H9 (cell line): ENCODE measurements around the gene HES6. TPM values are rescaled to one million over a fixed set of nuclear protein-coding genes. Genes with fewer than 3 reads are reported as not detected.

Experiments
- DNase-seq: peaks from one replicate; pipeline ENCODE4 v3.0.0-alpha.2; 2017
- H2AFZ ChIP-seq: one replicate; pipeline ENCODE4 v1.6.1; 2013; ENCODE audit warnings: mild to moderate bottlenecking, low read length, control low read depth, moderate library complexity
- H2AK5ac ChIP-seq: 2 replicates; pipeline ENCODE4 v1.6.1; 2013; ENCODE audit warnings: low read length, control low read depth, mixed read lengths; ENCODE audit not compliant: insufficient read length
- H2BK120ac ChIP-seq: one replicate; pipeline ENCODE4 v1.6.1; 2013; ENCODE audit warnings: low read depth, mild to moderate bottlenecking, low read length, control low read depth, inconsistent platforms; ENCODE audit not compliant: poor library complexity, severe bottlenecking
- H2BK12ac ChIP-seq: 2 replicates; pipeline ENCODE4 v1.6.1; 2013; ENCODE audit warnings: low read length, control low read depth, mixed read lengths, low read depth; ENCODE audit not compliant: insufficient read length
- H2BK15ac ChIP-seq: 2 replicates; pipeline ENCODE4 v1.6.1; 2013; ENCODE audit warnings: low read depth, low read length, control low read depth
- H2BK20ac ChIP-seq: one replicate; pipeline ENCODE4 v1.6.1; 2013; ENCODE audit warnings: low read depth, mild to moderate bottlenecking, low read length, control low read depth, inconsistent platforms; ENCODE audit not compliant: poor library complexity, severe bottlenecking
- H2BK5ac ChIP-seq: 2 replicates; pipeline ENCODE4 v1.6.1; 2013; ENCODE audit warnings: low read length, control low read depth, mixed read lengths; ENCODE audit not compliant: insufficient read length
- H3K14ac ChIP-seq: 2 replicates; pipeline ENCODE4 v1.6.1; 2013; ENCODE audit warnings: low read length, control low read depth; ENCODE audit not compliant: insufficient read depth
- H3K18ac ChIP-seq: 2 replicates; pipeline ENCODE4 v1.6.1; 2013; ENCODE audit warnings: low read depth, mild to moderate bottlenecking, mixed read lengths, low read length, control low read depth; ENCODE audit not compliant: insufficient read length
- H3K23ac ChIP-seq: 2 replicates; pipeline ENCODE4 v1.6.1; 2013; ENCODE audit warnings: low read length, control low read depth, mixed read lengths, low read depth; ENCODE audit not compliant: insufficient read length
- H3K23me2 ChIP-seq: 2 replicates; pipeline ENCODE4 v1.6.1; 2013; ENCODE audit warnings: low read depth, mild to moderate bottlenecking, mixed read lengths, low read length, control low read depth; ENCODE audit not compliant: insufficient read length, poor library complexity, severe bottlenecking
- H3K27ac ChIP-seq: 2 replicates; pipeline ENCODE4 v1.5.1; 2013; ENCODE audit warnings: low read length, control low read depth, mixed read lengths, low read depth; ENCODE audit not compliant: insufficient read length
- H3K27me3 ChIP-seq: 2 replicates; pipeline ENCODE4 v1.6.1; 2013; ENCODE audit warnings: low read length, control low read depth, inconsistent platforms; ENCODE audit not compliant: insufficient read depth
- H3K4ac ChIP-seq: 2 replicates; pipeline ENCODE4 v1.6.1; 2013; ENCODE audit warnings: low read depth, mild to moderate bottlenecking, control low read depth, inconsistent platforms, low read length, moderate library complexity
- H3K4me1 ChIP-seq: 2 replicates; pipeline ENCODE4 v1.6.1; 2013; ENCODE audit warnings: low read length, control low read depth, inconsistent platforms; ENCODE audit not compliant: insufficient read depth
- H3K4me2 ChIP-seq: 2 replicates; pipeline ENCODE4 v1.6.1; 2013; ENCODE audit warnings: low read length, control low read depth, mixed read lengths; ENCODE audit not compliant: insufficient read length, insufficient read depth
- H3K56ac ChIP-seq: 2 replicates; pipeline ENCODE4 v1.6.1; 2013; ENCODE audit warnings: low read depth, mild to moderate bottlenecking, mixed read lengths, low read length, control low read depth; ENCODE audit not compliant: insufficient read length
- H3K79me1 ChIP-seq: 2 replicates; pipeline ENCODE4 v1.6.1; 2013; ENCODE audit warnings: low read depth, mild to moderate bottlenecking, moderate library complexity, low read length, control low read depth, inconsistent platforms; ENCODE audit not compliant: insufficient read depth, poor library complexity, severe bottlenecking
- H3K79me2 ChIP-seq: 2 replicates; pipeline ENCODE4 v1.6.1; 2013; ENCODE audit warnings: low read length, control low read depth, inconsistent platforms; ENCODE audit not compliant: insufficient read depth
- H3K9ac ChIP-seq: 2 replicates; pipeline ENCODE4 v1.6.1; 2013; ENCODE audit warnings: low read length, control low read depth, mixed read lengths; ENCODE audit not compliant: insufficient read length; ENCODE audit errors: extremely low read depth
- H3K9me3 ChIP-seq: one replicate; pipeline ENCODE4 v1.6.1; 2013; ENCODE audit warnings: low read depth, low read length, inconsistent platforms; ENCODE audit not compliant: control insufficient read depth
- H3T11ph ChIP-seq: one replicate; pipeline ENCODE4 v1.6.1; 2013; ENCODE audit warnings: mild to moderate bottlenecking, low read length, control low read depth, inconsistent platforms
- H4K20me1 ChIP-seq: one replicate; pipeline ENCODE4 v1.6.1; 2013; ENCODE audit not compliant: control insufficient read depth, insufficient read length, insufficient read depth
- H4K5ac ChIP-seq: 2 replicates; pipeline ENCODE4 v1.6.1; 2013; ENCODE audit warnings: low read depth, mild to moderate bottlenecking, mixed read lengths, low read length, control low read depth; ENCODE audit not compliant: insufficient read length
- H4K8ac ChIP-seq: replicated peaks from 2 replicates; pipeline ENCODE4 v1.6.1; 2013; ENCODE audit warnings: low read length, control low read depth, mixed read lengths, low read depth; ENCODE audit not compliant: insufficient read length
- H4K91ac ChIP-seq: 2 replicates; pipeline ENCODE4 v1.6.1; 2013; ENCODE audit warnings: low read depth, mild to moderate bottlenecking, moderate library complexity, mixed read lengths, low read length, control low read depth; ENCODE audit not compliant: insufficient read length
- H3K27ac Mint-ChIP-seq, 3 experiments: 2 replicates in 2 of 3; 3 replicates in 1 of 3; pipeline ENCODE4 v1.8.0; 2020 to 2021; ENCODE audit warnings: mixed read lengths in 3 of 3, mild to moderate bottlenecking in 1 of 3, moderate library complexity in 1 of 3
- H3K27me3 Mint-ChIP-seq: 2 replicates; pipeline ENCODE4 v1.8.0; 2021; ENCODE audit warnings: low read depth, mild to moderate bottlenecking, moderate library complexity, mixed read lengths
- H3K36me3 Mint-ChIP-seq, 3 experiments: 2 replicates in 2 of 3; 3 replicates in 1 of 3; pipeline ENCODE4 v1.8.0; 2020 to 2021; ENCODE audit warnings: low read depth in 3 of 3, mixed read lengths in 3 of 3; ENCODE audit not compliant: insufficient read depth in 1 of 3
- H3K4me1 Mint-ChIP-seq, 2 experiments: 2 replicates each; pipeline ENCODE4 v1.8.0; 2020; ENCODE audit warnings: mixed read lengths in 2 of 2
- H3K4me3 Mint-ChIP-seq, 2 experiments: 2 replicates in 1 of 2; 3 replicates in 1 of 2; pipeline ENCODE4 v1.8.0; 2020 to 2021; ENCODE audit warnings: mild to moderate bottlenecking in 2 of 2, mixed read lengths in 2 of 2, moderate library complexity in 1 of 2
- H3K9me3 Mint-ChIP-seq, 2 experiments: 2 replicates in 1 of 2; 3 replicates in 1 of 2; pipeline ENCODE4 v1.8.0; 2020; ENCODE audit warnings: mild to moderate bottlenecking in 2 of 2, mixed read lengths in 2 of 2, moderate library complexity in 1 of 2
- CTCF ChIP-seq: fragments of 200-600 bp; sonication (generic); conservative IDR thresholded peaks from 3 replicates; pipeline ENCODE4 v1.8.0; 2021; ENCODE audit warnings: antibody characterized with exemption, mild to moderate bottlenecking
- WGBS: extraction: QIAGEN DNeasy Blood & Tissue Kit; methylation state at CpG from one replicate; pipeline ENCODE4 v1.1.7; 2013; ENCODE audit warnings: missing lambda C conversion rate, low lambda C conversion rate, mixed read lengths; ENCODE audit not compliant: insufficient read length; ENCODE audit errors: extremely low coverage; 5-methylcytosine and 5-hydroxymethylcytosine counted together
- total RNA-seq: library from RNA; stranded (reverse); gene quantifications from 2 replicates; pipeline ENCODE4 v1.2.1, GENCODE V29; 2021

The HES6 gene
- total RNA-seq, 1 experiment from 2014 or later: 27.1 TPM

GRCh38 chr2:238251986-238252385, 12.1 kb upstream of the HES6 start:
- Mint-ChIP-seq H3K9me3 (no peaks in the 10 kb centered on the region), H3K27me3 (no peaks in the 10 kb centered on the region; the same call in 1 of the 2 replicates), H3K4me1 (peaks cover 0 to 2% of the 10 kb centered on the region in 2 experiments; a peak in 2 of 4 replicates), H3K36me3 (peaks cover 6 to 36% (median 19%) of the 10 kb centered on the region in 3 experiments; a peak in 6 of 7 replicates), H3K4me3 (no peak overlapping the region), H3K27ac (no peak overlapping the region)
- Histone ChIP-seq H2AFZ (no peak overlapping the region), H2BK5ac (no peak overlapping the region), H3K9ac (no peak overlapping the region), H3K23ac (no peak overlapping the region), H3K27ac (no peak overlapping the region), H2BK20ac (no peak overlapping the region), H4K5ac (no peak overlapping the region), H3K4me1 (no peaks in the 10 kb centered on the region), H4K8ac (no peak overlapping the region), H3K4ac (no peak overlapping the region), H3K18ac (no peak overlapping the region), H4K91ac (no peak overlapping the region), H3K79me2 (no peaks in the 10 kb centered on the region), H3K4me2 (no peak overlapping the region), H3K79me1 (no peaks in the 10 kb centered on the region), H2BK15ac (no peak overlapping the region), H2AK5ac (no peak overlapping the region), H3K27me3 (no peaks in the 10 kb centered on the region), H3K23me2 (no peaks in the 10 kb centered on the region), H3K14ac (no peak overlapping the region), H2BK12ac (no peak overlapping the region), H4K20me1 (no peaks in the 10 kb centered on the region), H3K9me3 (no peaks in the 10 kb centered on the region), H3T11ph (no peak overlapping the region), H3K56ac (no peak overlapping the region), H2BK120ac (no peak overlapping the region)
- DNase-seq: no peak
- TF ChIP-seq CTCF: no peak
- WGBS: no CpG with 5 or more reads among the region's 11 CpGs
